NCI-H446 treated with DMSO at 0.1 percent for 48 hours (cell line): ENCODE results near the gene SNX14.

Experiments used
- DNase-seq: peaks from one replicate; lab custom pipeline; 2025; lab: John Stamatoyannopoulos, UW

SNX14 gene

GRCh38 chr6:85462673-85463072 is 131.0 kb downstream of the SNX14 start:
- no peak for DNase-seq

- DNase-seq = no peak
Measured at GRCh38 chr6:85461798-85462170, 131.9 kb downstream of the SNX14 start.

- no peak for DNase-seq
Measured at GRCh38 chr6:85460921-85461797, 132.5 kb downstream of the SNX14 start.

GRCh38 chr6:85460154-85460920 is 133.3 kb downstream of the SNX14 start:
- DNase-seq = no peak

DNA sequence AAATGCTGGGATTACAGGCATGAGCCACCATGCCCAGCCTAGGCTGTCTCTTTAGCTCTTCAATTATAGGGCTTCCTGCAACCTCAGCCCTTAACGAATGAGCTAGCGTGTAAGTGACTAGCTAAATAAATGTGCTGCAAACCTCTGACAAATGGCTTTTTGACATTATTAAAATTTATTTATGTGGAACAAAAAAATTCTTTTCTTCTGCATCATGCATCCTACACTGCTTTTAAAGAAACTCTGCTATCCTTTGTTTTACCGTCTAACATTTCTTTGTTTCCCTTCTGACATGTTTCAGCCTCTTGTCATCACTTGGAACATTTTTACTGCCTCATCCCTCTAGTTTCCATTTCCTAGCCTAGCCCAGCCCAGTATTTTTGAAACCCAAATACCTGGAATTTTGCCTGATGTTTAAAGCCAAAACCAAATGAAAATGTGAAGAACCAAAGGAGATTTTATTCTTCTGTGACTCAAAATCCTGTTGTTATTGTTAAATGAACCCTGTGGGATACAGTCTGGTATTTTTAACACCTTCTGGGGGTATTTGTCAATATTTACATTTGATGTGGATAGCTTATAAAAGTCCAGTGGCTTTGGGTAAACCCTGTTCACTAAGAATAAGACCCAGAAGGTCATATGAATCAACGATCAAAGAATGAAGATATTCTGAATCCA is 134.3 kb downstream of the SNX14 start:
- DNase-seq = no peak

DNA sequence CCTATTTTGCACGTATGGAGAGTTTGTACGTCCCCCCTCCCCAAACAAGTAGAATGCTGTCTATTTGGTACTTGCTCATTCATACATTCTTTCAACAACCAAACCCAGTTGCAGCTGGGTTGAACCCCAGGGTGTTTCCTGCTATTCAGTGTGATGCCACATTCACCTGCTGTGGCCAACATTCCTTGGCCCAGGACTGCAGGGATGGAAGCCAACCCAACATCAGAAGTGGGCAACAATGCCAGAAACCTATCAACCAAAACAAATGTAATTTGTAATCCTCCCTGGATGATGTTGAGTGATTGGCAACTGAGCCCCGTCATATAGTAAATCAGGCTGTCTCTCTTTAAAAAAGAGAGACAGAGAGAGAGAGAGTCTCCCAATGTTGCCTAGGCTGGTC is 134.9 kb downstream of the SNX14 start:
- DNase-seq = peak; percentile 36

DNA sequence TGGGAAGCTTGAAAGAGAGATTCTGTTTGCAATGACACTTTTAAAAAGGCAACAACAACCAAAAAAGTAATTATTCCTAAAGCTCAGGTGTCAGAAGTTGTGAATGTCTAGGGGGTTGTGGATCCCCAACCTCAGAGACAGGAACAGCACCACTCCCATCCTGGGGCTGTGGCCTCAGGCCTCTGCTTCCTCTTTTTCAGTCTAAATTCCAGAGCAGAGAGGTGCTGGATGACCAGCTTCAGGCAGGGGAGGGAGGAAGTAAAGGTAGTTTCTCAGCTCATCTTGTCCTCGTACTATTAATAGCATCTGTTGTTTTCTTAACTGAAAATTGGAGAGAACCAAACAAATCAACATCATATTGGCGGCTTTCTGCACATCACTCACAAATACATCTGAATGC is 135.5 kb downstream of the SNX14 start:
- no peak for DNase-seq

DNA sequence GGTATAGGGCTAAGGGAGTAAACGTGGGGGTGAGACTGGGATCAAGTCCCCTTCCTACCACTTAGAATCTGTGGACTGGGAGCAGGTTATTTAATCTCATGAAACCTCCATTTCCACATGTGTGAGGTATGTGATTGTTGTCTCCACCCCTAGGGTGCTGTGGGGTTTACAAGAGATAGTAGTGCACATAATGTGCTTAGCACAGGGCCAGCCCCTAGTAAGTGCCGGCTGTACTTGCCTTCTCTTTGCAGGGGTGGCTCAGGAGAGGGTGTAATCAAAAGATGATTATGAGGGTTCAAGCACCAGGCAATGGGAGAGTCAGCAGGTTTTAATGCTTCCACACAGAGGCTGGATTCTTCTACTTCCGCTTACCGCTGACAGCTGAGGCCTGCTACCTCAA is 136.9 kb downstream of the SNX14 start:
- DNase-seq = no peak
